Fibroblast of peridontal ligament (primary cell): ENCODE results near the gene PTPN3.

Experiments
- DNase-seq: peaks from one replicate; pipeline ENCODE4 v3.0.0-alpha.2; 2010; ENCODE audit errors: extremely low read depth

PTPN3 gene

DNA sequence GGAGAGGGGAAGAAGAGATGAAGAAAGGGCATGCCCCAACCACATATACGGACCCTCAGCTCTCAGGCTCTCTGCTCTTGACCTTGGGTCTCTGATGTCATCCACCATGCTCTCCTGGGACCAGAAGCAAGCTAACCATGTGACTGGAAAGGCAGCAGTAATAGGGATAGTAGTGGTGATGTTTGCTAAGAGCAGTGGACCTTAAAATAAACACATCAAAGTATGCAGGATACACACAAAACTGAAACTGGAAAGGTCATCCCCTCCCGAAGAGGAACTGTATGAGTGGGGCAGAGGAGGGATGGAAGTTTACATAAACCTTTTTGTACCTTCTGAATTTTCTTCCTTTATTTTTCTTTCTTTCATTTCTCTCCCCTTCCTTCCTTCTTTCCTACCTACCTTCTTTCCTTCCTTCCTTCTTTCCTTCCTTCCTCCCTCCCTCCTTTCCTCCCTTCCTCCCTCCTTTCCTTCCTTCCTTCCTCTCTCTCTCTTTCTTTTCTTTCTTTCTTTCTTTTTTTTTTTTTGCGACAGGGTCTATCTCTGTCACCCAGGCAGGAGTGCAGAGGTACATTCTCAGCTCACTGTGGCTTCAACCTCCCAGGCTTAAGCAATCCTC is 8.1 kb upstream of the PTPN3 start:
- peak; percentile 45 for DNase-seq

DNA sequence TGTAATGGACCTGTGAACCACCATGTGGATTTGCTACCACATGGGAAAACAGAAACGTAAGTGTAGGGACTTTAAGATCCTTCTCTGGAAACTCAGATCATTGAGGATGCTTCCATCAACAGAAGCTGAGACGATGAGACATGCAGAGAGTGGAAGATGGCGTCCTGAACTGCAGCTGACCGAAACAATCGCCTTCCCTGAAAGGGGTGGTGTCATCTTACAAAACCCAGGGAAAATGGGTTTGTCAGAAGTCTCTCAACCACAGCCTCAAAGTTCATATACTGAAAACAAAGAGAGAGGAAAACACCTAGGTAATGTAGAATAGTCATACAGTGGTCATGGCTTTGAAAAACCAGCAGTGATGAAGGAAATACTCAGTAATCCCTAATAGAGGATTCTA is 6.6 kb upstream of the PTPN3 start:
- DNase-seq, result no peak

DNA sequence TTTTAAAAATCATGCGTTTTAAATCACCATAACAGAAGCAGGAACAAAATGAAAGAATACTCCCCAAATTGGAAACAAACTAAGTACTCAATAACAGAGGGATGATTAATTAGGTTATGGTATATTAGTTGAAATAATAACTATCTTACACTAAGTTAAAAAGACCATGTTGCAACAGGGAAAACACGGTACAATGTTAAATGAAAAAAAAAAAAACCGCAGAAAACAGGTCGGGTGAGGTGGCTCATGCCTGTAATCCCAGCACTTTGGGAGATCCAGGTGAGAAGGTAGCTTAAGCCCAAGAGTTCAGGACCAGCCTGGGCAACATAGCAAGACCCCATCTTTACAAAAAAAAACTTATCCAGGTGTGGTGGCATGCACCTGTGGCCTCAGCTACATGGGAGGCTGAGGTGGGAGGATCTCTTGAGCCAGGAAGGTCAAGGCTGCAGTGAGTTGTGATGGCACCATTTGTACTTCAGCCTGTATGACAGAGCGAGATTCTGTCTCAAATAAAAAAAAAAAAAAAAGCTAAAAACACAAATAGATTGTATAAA is 2.4 kb upstream of the PTPN3 start:
- no peak for DNase-seq

- DNase-seq, result no peak
These were observed 1.7 kb upstream of the PTPN3 start for GRCh38 chr9:109499631-109500410.

DNA sequence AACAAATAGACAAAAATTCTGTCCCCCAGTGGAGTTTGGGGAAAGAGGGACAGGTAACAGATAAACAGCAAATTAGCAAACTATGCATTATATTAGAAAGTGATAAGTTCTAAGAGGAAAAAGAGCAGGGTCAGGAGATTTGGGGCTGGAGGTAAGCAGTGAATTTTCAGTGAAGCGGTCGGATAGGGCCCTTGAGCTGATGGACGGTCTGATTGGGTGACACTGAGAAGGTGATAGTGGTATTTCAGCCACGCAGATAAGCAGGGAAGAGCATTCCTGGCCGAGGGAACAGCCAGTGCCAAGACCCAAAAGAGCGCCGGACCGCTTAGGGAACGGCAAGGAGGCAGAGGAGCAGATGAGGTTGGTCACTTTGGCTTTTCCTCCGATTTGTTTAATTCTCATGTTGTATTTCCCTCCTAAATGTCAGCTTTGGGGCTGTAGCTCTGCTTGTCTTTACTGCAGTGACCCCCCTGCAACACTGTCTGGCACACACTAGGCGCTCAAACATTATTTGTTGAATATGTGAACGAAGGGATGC is 1.1 kb upstream of the PTPN3 start:
- no peak for DNase-seq

- DNase-seq, result no peak
These were observed 617 bp downstream of the PTPN3 start for GRCh38 chr9:109497226-109498153.

DNA sequence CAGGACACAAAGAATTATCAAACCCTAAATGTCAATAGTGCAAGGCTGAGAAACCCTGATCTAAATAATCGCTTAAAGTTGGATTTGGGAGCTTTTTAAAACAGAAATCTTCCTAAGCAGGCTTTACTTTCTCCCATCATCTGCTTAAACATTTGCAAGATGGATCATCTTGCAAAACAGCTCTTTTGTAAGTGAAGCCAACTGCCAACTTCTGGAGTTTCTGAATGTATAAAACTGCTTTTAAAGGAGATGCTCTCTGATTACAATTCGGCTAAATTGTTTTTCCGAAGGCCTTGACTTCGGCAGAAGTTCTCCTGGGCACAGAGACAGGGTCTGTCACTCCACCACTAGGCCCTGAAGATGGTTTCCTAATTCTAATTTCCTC is 1.3 kb downstream of the PTPN3 start:
- DNase-seq, result peak; percentile 17

GRCh38 chr9:109496218-109496617 is 1.9 kb downstream of the PTPN3 start:
- DNase-seq, result no peak

DNA sequence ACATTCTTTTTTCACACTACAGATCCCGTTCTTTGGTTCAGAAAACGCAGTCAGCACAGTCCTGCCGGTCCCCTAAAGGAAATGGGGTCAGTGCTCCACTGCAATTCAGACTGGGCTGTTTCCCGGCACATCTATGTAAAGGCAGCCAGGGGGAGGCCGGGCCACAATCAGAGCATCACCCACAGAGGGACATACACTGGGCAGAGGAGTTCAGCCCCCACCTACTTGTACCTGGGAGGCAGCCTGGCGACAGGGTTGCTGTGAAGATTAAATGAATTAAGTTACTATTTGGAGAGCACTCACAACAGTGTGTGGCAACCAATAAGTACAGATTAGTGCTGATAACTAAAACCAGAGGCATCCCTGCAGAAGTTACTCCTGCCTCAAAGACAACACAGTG is 4.5 kb downstream of the PTPN3 start:
- no peak for DNase-seq

DNA sequence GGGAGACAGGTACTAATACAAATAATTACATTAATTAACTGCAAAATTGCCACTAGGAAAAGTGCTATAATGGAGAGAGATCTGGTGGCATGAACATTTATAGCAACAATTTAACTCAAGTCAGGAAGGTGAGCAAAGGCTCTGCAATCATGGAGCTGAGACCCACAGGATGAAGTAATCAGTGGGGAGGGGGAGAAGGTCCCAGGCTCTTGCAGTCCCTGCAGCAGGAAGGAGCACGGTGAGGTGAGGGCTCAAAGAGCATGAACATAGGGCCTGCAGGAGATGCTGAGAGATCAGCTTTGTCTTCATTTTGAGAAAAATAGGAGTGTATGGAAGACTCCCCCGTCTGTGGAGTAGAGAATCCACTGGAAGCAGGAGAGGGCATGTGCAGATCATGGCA is 6.5 kb downstream of the PTPN3 start:
- DNase-seq, result no peak

GRCh38 chr9:109488791-109489492 is 9.2 kb downstream of the PTPN3 start:
- DNase-seq, result no peak

- no peak for DNase-seq
These were observed 9.8 kb downstream of the PTPN3 start for GRCh38 chr9:109488351-109488750.

DNA sequence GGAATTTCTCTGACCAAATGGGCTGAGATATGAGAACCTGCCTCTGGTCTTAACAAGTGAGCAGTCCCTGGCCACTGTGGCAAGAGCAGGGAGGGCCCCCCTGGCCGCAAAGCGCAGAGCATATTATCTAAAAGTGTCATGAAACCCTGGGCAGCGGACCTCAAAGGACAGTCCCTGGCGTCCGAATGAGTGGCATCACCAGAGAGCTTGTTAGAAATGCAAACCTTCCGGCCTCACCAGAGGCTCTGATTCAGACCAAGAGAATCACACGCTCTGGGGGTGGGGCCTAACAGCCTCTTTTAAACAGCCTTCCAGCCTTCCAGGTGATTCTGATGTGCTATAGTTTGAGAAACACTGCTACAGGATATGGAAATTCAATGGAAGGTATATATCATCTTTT is 10.9 kb downstream of the PTPN3 start:
- no peak for DNase-seq

GRCh38 chr9:109483744-109484429 is 14.2 kb downstream of the PTPN3 start:
- DNase-seq, result no peak

GRCh38 chr9:109482391-109482916 is 15.7 kb downstream of the PTPN3 start:
- DNase-seq, result no peak

DNA sequence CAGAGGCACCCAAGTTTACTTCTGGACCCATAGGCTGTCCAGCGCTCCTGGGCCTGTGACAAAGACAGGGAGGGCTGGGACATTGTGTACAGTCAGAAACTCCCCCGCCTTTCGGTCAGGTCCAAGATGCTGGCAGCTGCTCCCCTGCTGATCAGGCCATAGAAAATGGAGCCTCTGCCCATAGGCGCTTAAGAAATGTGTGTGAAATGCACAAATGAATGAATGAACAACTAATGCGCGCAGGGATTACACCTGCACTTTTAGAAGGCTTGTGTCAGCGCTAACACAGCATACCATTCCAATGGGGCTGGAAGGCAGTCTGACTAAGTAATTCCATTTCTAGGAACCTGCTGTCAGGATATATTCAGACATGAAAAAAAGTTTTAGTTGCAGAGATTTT is 16.3 kb downstream of the PTPN3 start:
- no peak for DNase-seq

GRCh38 chr9:109479822-109480221 is 18.3 kb downstream of the PTPN3 start:
- no peak for DNase-seq

- DNase-seq, result no peak
These were observed 19.3 kb downstream of the PTPN3 start for GRCh38 chr9:109478665-109479380.

GRCh38 chr9:109478051-109478563 is 20.0 kb downstream of the PTPN3 start:
- no peak for DNase-seq
